HepG2 (cell line): ENCODE measurements around the gene DLX6. TPM values are rescaled to one million over a fixed set of nuclear protein-coding genes. Genes with fewer than 3 reads are reported as not detected.

Experiments used
- ATAC-seq: fragments of 200-7000 bp; cut with Tn5 transposase; 3 replicates; pipeline ENCODE4 v1.9.1; 2020; ENCODE audit warnings: mild to moderate bottlenecking, moderate library complexity
- BruUV-seq: library from RNA; stranded (reverse); fragments of 400-500 nt; replicated peaks from 2 replicates; lab custom pipeline; 2021; lab: Mats Ljungman, UMichigan
- CTCF ChIA-PET: fragments of 300-600 bp; formaldehyde crosslinking; extraction: SDS; loops from one replicate; lab custom pipeline; 2021; ENCODE audit warnings: low total read pairs, inconsistent platforms, low intra/inter-chr PET ratio; lab: Yijun Ruan, JAX
- POLR2A ChIA-PET: fragments of 350-600 bp; sonication (Branson Sonifier 250); formaldehyde crosslinking; loops from one replicate; lab custom pipeline; 2020; ENCODE audit warnings: antibody characterized with exemption, inconsistent platforms; lab: Yijun Ruan, JAX
- DNase-seq: peaks from one replicate; pipeline ENCODE4 v3.0.0-alpha.2; 2015; ENCODE audit warnings: low spot score
- FAIRE-seq: peaks from 3 replicates; lab custom pipeline; 2011; peaks lifted over from hg19 to GRCh38; lab: Jason Lieb, UNC
- H2AFZ ChIP-seq: one replicate; pipeline ENCODE4 v1.6.1; 2011; ENCODE audit warnings: low read length, inconsistent platforms
- H3K27ac ChIP-seq: fragments of 300-600 bp; 3 replicates; pipeline ENCODE4 v1.8.0; 2011; ENCODE audit warnings: mixed run types, mild to moderate bottlenecking, mixed read lengths, low read length, inconsistent platforms; ENCODE audit not compliant: insufficient read depth; ENCODE audit errors: extremely low read length
- H3K27me3 ChIP-seq, 2 experiments: fragments of 200-600 bp in 1 of 2; 2 replicates in 1 of 2; 3 replicates in 1 of 2; pipeline versions ENCODE4 v1.6.0 to v1.8.0; 2011; ENCODE audit warnings: low read length in 2 of 2, mild to moderate bottlenecking in 2 of 2, moderate library complexity in 2 of 2, inconsistent platforms in 1 of 2; ENCODE audit not compliant: insufficient read depth in 2 of 2, control insufficient read depth in 1 of 2
- H3K36me3 ChIP-seq, 2 experiments: fragments of 200-600 bp in 1 of 2; replicated peaks in 1 of 2; 2 replicates in 1 of 2; 3 replicates in 1 of 2; pipeline versions ENCODE4 v1.5.1 to v1.8.0; 2011; ENCODE audit warnings: low read length in 2 of 2, inconsistent platforms in 1 of 2; ENCODE audit not compliant: insufficient read depth in 2 of 2, control insufficient read depth in 1 of 2
- H3K4me1 ChIP-seq: 2 replicates; pipeline ENCODE4 v1.5.1; 2012; ENCODE audit warnings: low read length, inconsistent platforms; ENCODE audit not compliant: insufficient read depth
- H3K4me2 ChIP-seq: 2 replicates; pipeline ENCODE4 v1.6.0; 2011; ENCODE audit warnings: low read depth, low read length, inconsistent platforms
- H3K4me3 ChIP-seq, 3 experiments: fragments of 200-600 bp in 1 of 3; sonication (generic), shearing (Covaris generic) in 1 of 3; replicated peaks in 1 of 3; 2 replicates each; pipeline ENCODE4 v1.5.1; 2011 to 2016; ENCODE audit warnings: low read length in 3 of 3, inconsistent platforms in 2 of 3, low read depth in 2 of 3, mild to moderate bottlenecking in 2 of 3, control low read depth in 1 of 3, mixed read lengths in 1 of 3; ENCODE audit not compliant: insufficient read depth in 1 of 3
- H3K79me2 ChIP-seq: one replicate; pipeline ENCODE4 v1.6.1; 2011; ENCODE audit warnings: low read length, inconsistent platforms; ENCODE audit not compliant: insufficient read depth
- H3K9ac ChIP-seq: 2 replicates; pipeline ENCODE4 v1.6.0; 2011; ENCODE audit warnings: mild to moderate bottlenecking, low read depth, low read length, inconsistent platforms; ENCODE audit not compliant: insufficient read depth
- H3K9me3 ChIP-seq: 2 replicates; pipeline ENCODE4 v1.5.1; 2012; ENCODE audit warnings: mild to moderate bottlenecking, low read length
- H4K20me1 ChIP-seq: 2 replicates; pipeline ENCODE4 v1.6.0; 2011; ENCODE audit warnings: inconsistent platforms, mild to moderate bottlenecking, low read length, moderate library complexity; ENCODE audit not compliant: insufficient read depth
- EZH2 ChIP-seq: conservative IDR thresholded peaks from 2 replicates; pipeline ENCODE4 v1.6.1; 2012; ENCODE audit warnings: mild to moderate bottlenecking, low read depth, low read length, moderate library complexity
- FOSL2 ChIP-seq: sonication (generic); formaldehyde crosslinking; IDR thresholded peaks from 2 replicates; pipeline ENCODE4 v1.4.0; 2020; ENCODE audit warnings: missing genetic modification reagents
- KDM4B ChIP-seq: sonication (generic); formaldehyde crosslinking; IDR thresholded peaks from 2 replicates; pipeline ENCODE4 v1.4.0; 2020; ENCODE audit warnings: missing genetic modification reagents
- NFYB ChIP-seq: sonication (generic); formaldehyde crosslinking; IDR thresholded peaks from 2 replicates; pipeline ENCODE4 v1.4.0; 2020; ENCODE audit warnings: missing genetic modification reagents
- NKX3-1 ChIP-seq: sonication (generic); formaldehyde crosslinking; IDR thresholded peaks from 2 replicates; pipeline ENCODE4 v1.5.0; 2020; ENCODE audit warnings: missing genetic modification reagents
- RAD51 ChIP-seq: fragments of 450-650 bp; IDR thresholded peaks from 2 replicates; pipeline ENCODE4 v1.6.1; 2016; ENCODE audit warnings: borderline replicate concordance
- SAP130 ChIP-seq: IDR thresholded peaks from 2 replicates; pipeline ENCODE4 v1.6.1; 2016; ENCODE audit warnings: low read depth
- TARDBP ChIP-seq: sonication (generic); formaldehyde crosslinking; IDR thresholded peaks from 2 replicates; pipeline ENCODE4 v1.8.0; 2022; ENCODE audit warnings: mild to moderate bottlenecking, missing genetic modification reagents
- TEAD2 ChIP-seq: sonication (generic); formaldehyde crosslinking; IDR thresholded peaks from 2 replicates; pipeline ENCODE4 v1.9.0; 2021; ENCODE audit warnings: missing genetic modification reagents
- ZNF3 ChIP-seq: IDR thresholded peaks from 2 replicates; pipeline ENCODE4 v1.7.0; 2017; ENCODE audit warnings: inconsistent platforms
- ZNF317 ChIP-seq: sonication (generic); formaldehyde crosslinking; IDR thresholded peaks from 2 replicates; pipeline ENCODE4 v1.5.0; 2020; ENCODE audit warnings: mild to moderate bottlenecking, missing genetic modification reagents
- ZNF776 ChIP-seq: sonication (generic); formaldehyde crosslinking; IDR thresholded peaks from 2 replicates; pipeline ENCODE4 v1.4.0; 2020; ENCODE audit warnings: mild to moderate bottlenecking, missing genetic modification reagents
- ZSCAN25 ChIP-seq: sonication (generic); formaldehyde crosslinking; IDR thresholded peaks from 2 replicates; pipeline ENCODE4 v1.8.0; 2022; ENCODE audit warnings: mild to moderate bottlenecking, missing genetic modification reagents
- ZSCAN5A ChIP-seq: sonication (generic); formaldehyde crosslinking; IDR thresholded peaks from 2 replicates; pipeline ENCODE4 v1.8.0; 2022; ENCODE audit warnings: mild to moderate bottlenecking, missing genetic modification reagents, borderline replicate concordance
- WGBS: methylation state at CpG from one replicate; pipeline ENCODE4 v1.1.6; 2017; ENCODE audit warnings: low lambda C conversion rate; 5-methylcytosine and 5-hydroxymethylcytosine counted together
- in situ Hi-C: cut with HindIII; loops from 2 replicates; pipeline ENCODE4 v1.10.0; 2017; ENCODE audit warnings: low pct_unique_long_range_greater_than_20kb; ENCODE audit not compliant: extremely low pct_ligation_motif_present
- intact Hi-C: fragments of 100-400 bp; cut with micrococcal nuclease; formaldehyde crosslinking; loops from one replicate; pipeline ENCODE4 v1.10.0; 2022; ENCODE audit not compliant: unreplicated experiment
- polyA plus RNA-seq, 8 experiments: library from polyadenylated mRNA; depleted of rRNA in 3 of 8; stranded (reverse) in 7 of 8; unstranded in 1 of 8; fragments of >200 nt; fragmentation: Illumina TruSeq in 4 of 8; extraction: Trizol in 4 of 8; gene quantifications; 2 replicates each; pipeline versions ENCODE4 v1.2.1 to v1.2.3, GENCODE V29; 2011 to 2016; ENCODE audit warnings: low read depth in 4 of 8, missing spikeins in 1 of 8, mixed read lengths in 1 of 8; ENCODE audit not compliant: insufficient read depth in 1 of 8
- total RNA-seq, 5 experiments: library from RNA; depleted of rRNA; stranded (reverse); fragments of >200 nt; fragmentation: Illumina TruSeq; extraction: Trizol; gene quantifications; 2 replicates each; pipeline ENCODE4 v1.2.3, GENCODE V29; 2016; ENCODE audit warnings: low read depth in 1 of 5
- TF ChIP-seq, protein P1 (sequence below): sonication (generic); formaldehyde crosslinking; IDR thresholded peaks from 2 replicates; pipeline ENCODE4 v1.4.0; 2020; ENCODE audit warnings: mild to moderate bottlenecking, missing genetic modification reagents
- TF ChIP-seq, protein P2 (sequence below): sonication (generic); formaldehyde crosslinking; IDR thresholded peaks from 2 replicates; pipeline ENCODE4 v1.5.0; 2020; ENCODE audit warnings: missing genetic modification reagents
- TF ChIP-seq, protein P3 (sequence below): IDR thresholded peaks from 2 replicates; pipeline ENCODE4 v1.6.1; 2012; ENCODE audit warnings: inconsistent platforms

DLX6 gene
- total and polyA plus RNA-seq, 2 of the 13 experiments (the other 11 are each of a cell fraction or from before 2014, with no cell fraction given) = 3.5 to 5.5 TPM

- H3K27ac ChIP-seq = no peak overlapping the region
- WGBS = 95% methylated on average over 64 of the region's 67 CpGs
- POLR2A ChIA-PET = no interaction called here
- no peak overlapping the region for H3K4me3 ChIP-seq
- in situ Hi-C loops (loop anchor here (10.0 to 25.0 kb wide), 4 partner anchors 236 to 946 kb away; partner anchors contain the start of gene SLC25A13), intact Hi-C loops (loop anchor here (10.0 kb wide), 2 partner anchors 426 to 796 kb away; no protein-coding TSS in a partner anchor)
- H3K9ac ChIP-seq = no peak overlapping the region
- BruUV-seq = no TSS peak
- DNase-seq (no peak), ATAC-seq (no peak), FAIRE-seq (no peak)
- no peaks in the 10 kb centered on the region for H3K36me3 ChIP-seq
- H3K27me3 ChIP-seq = peaks cover 0 to 28% of the 10 kb centered on the region in 2 experiments; a peak in 3 of 5 replicates
- H4K20me1 ChIP-seq = no peaks in the 10 kb centered on the region
- H2AFZ ChIP-seq = no peak overlapping the region
- TF ChIP-seq FOSL2 (CRISPR knock-in tag) (no peak), ZNF3 (CRISPR knock-in tag) (no peak), KDM4B (CRISPR knock-in tag) (no peak), SAP130 (CRISPR knock-in tag) (no peak), RAD51 (no peak), NFYB (CRISPR knock-in tag) (no peak), NKX3-1 (CRISPR knock-in tag) (no peak), ZSCAN5A (CRISPR knock-in tag) (no peak), ZNF317 (CRISPR knock-in tag) (no peak), ZSCAN25 (CRISPR knock-in tag) (no peak), TEAD2 (CRISPR knock-in tag) (no peak), TARDBP (no peak), EZH2 (no peak), ZNF776 (CRISPR knock-in tag) (no peak)
- TF ChIP-seq, protein P1, sequence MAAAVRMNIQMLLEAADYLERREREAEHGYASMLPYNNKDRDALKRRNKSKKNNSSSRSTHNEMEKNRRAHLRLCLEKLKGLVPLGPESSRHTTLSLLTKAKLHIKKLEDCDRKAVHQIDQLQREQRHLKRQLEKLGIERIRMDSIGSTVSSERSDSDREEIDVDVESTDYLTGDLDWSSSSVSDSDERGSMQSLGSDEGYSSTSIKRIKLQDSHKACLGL (CRISPR knock-in tag) = no peak
- TF ChIP-seq, protein P2, sequence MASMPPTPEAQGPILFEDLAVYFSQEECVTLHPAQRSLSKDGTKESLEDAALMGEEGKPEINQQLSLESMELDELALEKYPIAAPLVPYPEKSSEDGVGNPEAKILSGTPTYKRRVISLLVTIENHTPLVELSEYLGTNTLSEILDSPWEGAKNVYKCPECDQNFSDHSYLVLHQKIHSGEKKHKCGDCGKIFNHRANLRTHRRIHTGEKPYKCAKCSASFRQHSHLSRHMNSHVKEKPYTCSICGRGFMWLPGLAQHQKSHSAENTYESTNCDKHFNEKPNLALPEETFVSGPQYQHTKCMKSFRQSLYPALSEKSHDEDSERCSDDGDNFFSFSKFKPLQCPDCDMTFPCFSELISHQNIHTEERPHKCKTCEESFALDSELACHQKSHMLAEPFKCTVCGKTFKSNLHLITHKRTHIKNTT (CRISPR knock-in tag) = no peak
- TF ChIP-seq, protein P3, sequence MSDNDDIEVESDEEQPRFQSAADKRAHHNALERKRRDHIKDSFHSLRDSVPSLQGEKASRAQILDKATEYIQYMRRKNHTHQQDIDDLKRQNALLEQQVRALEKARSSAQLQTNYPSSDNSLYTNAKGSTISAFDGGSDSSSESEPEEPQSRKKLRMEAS = no peak
- H3K4me2 ChIP-seq = no peak overlapping the region
- no peaks in the 10 kb centered on the region for H3K79me2 ChIP-seq
- CTCF ChIA-PET = no interaction called here
- no peaks in the 10 kb centered on the region for H3K9me3 ChIP-seq
- H3K4me1 ChIP-seq = peaks cover 27% of the 10 kb centered on the region
Measured at GRCh38 chr7:97020996-97021746, 15.8 kb downstream of the DLX6 start.
